Body of pancreas (tissue), 4 donors: Measurements from ENCODE around the gene MYO1B.

Experiments used
- POLR2A ChIP-seq, 3 donors: fragments of 450-650 bp; IDR thresholded peaks; one replicate each; pipeline ENCODE4 v1.6.1; 2016; ENCODE audit warnings: antibody characterized with exemption in 3 of 3, mild to moderate bottlenecking in 2 of 3
- TF ChIP-seq, protein P1 (sequence below), 7 experiments: fragments of 450-650 bp in 4 of 7; fragments of 200-600 bp in 3 of 7; sonication (generic) in 3 of 7; IDR thresholded peaks; one replicate each; pipeline ENCODE4 v1.5.1; 2016 to 2019; ENCODE audit warnings: antibody characterized with exemption in 7 of 7

DNA sequence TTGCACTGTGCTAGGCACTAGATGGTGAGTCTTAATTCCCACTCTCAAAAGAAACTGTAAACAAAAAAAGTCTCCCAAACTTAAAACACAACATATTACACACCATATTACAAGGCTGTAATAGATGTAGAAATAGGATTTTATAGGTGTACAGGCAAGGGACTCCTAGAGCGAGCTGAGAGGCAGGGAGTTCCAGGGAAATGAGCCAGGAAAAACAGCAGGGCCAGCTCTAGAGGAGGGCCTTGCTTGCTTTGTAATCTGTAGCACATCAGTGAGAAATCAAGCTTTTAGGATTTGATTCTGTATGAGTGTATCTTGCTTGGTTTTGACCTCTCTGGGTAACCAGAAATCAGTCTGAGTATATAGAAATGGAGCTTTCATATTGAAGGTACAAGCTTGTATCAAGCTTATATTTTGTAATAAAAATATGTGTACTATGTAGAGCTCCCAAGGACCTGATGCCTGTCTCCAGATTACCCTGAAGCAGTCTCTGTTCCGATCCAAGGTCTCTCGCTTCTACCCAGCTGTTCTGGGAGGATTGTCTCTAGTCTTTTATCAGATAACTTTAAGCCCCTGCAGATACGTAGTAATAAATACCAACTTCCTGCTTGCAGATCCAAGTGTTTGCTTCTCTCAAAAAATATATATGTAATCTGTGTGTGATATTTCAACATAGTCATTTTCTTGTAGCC, 73.0 kb downstream of the MYO1B start:
- TF ChIP-seq POLR2A (IDR thresholded peaks at IDR 0.05) = no peak
- TF ChIP-seq, protein P1, sequence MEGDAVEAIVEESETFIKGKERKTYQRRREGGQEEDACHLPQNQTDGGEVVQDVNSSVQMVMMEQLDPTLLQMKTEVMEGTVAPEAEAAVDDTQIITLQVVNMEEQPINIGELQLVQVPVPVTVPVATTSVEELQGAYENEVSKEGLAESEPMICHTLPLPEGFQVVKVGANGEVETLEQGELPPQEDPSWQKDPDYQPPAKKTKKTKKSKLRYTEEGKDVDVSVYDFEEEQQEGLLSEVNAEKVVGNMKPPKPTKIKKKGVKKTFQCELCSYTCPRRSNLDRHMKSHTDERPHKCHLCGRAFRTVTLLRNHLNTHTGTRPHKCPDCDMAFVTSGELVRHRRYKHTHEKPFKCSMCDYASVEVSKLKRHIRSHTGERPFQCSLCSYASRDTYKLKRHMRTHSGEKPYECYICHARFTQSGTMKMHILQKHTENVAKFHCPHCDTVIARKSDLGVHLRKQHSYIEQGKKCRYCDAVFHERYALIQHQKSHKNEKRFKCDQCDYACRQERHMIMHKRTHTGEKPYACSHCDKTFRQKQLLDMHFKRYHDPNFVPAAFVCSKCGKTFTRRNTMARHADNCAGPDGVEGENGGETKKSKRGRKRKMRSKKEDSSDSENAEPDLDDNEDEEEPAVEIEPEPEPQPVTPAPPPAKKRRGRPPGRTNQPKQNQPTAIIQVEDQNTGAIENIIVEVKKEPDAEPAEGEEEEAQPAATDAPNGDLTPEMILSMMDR (IDR thresholded peaks at IDR 0.05) = no peak
